Measurements from ENCODE around the gene TTC7B.

- no peak for TF ChIP-seq CTCF (IDR thresholded peaks at IDR 0.05; ENCODE audit: poor library complexity, severe bottlenecking)
- no peak for TF ChIP-seq POLR2AphosphoS5 (IDR thresholded peaks at IDR 0.05)
- TF ChIP-seq TAF1 (IDR thresholded peaks at IDR 0.05; ENCODE audit: low read depth), result no peak
- no peak for TF ChIP-seq EZH2 (IDR thresholded peaks at IDR 0.05; ENCODE audit: borderline replicate concordance, insufficient read depth, low read length, poor library complexity, severe bottlenecking)
- TF ChIP-seq REST (IDR thresholded peaks at IDR 0.05; ENCODE audit: borderline replicate concordance), result no peak
- TF ChIP-seq SMC3 (conservative IDR thresholded peaks at IDR 0.05; ENCODE audit: poor library complexity), result no peak
- no peak for TF ChIP-seq EP300 (conservative IDR thresholded peaks at IDR 0.05; ENCODE audit: poor library complexity, severe bottlenecking)
- no peak for TF ChIP-seq MXI1 (conservative IDR thresholded peaks at IDR 0.05; ENCODE audit: poor library complexity, severe bottlenecking)
- TF ChIP-seq RAD21 (conservative IDR thresholded peaks at IDR 0.05), result no peak
These were observed 319.9 kb downstream of the TTC7B start for GRCh38 chr14:90496379-90496778.
